ENCODE results near the gene RNF146.
"Not testable (repeated sequence)": the region's sequence is repeated elsewhere in the genome, so short reads cannot be mapped to it uniquely, and the experiment has no call there.

RNF146 gene, protein sequence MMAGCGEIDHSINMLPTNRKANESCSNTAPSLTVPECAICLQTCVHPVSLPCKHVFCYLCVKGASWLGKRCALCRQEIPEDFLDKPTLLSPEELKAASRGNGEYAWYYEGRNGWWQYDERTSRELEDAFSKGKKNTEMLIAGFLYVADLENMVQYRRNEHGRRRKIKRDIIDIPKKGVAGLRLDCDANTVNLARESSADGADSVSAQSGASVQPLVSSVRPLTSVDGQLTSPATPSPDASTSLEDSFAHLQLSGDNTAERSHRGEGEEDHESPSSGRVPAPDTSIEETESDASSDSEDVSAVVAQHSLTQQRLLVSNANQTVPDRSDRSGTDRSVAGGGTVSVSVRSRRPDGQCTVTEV

DNA sequence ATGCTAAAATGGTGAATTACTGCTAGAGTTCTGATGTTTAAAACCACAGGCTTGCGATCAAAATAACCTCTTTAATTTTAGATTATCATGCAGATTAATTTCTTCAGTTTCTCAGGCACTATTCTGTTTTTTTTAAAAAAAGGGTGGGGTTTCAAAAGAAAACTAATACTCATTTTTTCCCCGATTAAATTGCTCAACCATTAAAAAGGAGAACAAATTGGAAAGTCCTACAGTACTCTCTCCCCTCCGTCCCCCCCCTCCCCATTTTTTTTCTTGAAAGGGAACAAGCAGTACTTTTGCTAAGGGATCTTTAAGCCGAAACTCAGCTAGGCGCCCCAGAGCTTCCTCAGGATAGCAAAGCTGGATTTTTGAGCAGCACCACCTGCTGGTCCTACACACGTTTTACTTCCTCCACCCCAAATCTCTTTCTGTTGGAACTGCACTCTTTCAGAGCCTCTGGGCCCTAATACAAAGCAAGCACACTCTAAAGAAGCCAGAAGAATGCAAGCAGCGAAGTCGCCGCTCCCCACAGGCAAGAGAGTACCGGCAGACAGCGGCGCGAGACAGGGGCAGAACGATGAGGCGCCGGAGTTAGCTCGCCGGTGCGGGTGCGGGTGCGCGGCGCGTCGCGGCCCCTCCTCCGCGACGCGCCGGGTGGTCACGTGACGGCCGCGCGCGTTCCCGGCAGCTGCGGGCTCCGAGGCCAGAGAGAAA, at the start of gene RNF146:
Gene RNF146, plus strand, starts transcription at position 687 of the 714 bp plus-strand sequence. CDS start 13,475 bp downstream, outside the sequence.
- DNase-seq = peak; percentile 44

DNA sequence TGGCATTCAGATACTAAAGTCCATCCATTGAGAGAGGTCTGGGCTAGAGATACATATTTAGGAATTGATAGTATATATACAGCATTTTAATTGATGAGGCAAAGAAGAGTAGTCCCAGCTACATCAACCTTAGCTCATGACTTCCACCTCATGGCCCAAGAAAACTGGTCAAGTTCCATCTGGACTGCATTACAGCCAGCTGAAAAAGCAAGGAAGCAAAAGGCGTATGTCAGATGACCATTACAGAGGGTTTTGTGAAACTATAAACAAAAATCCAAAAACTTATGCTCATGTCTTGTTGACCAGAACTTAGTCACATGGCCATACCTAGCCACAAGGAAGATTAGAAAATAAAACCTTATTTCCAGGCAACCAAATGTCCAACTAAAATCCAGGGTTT, 46.8 kb upstream of the RNF146 start:
- no peak for DNase-seq

DNA sequence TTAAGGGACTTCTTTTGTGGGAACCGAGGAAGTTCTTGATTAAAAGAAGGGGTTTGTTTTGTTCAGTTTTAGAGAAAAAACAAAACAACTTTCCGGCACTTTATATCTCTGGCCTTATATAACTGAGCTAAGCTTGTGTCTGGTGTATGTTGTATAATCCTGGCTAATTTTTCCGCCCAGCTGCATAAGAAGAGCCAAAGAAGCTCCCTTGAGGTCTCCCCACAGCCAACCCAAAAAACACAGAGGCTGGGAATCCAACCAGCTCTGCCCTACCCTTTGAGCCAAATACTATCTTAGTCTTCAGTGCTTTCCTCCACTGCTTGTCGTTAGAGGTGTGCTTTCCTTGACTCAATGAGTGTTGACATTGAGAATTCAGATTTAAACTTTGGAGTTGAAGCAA, 45.5 kb upstream of the RNF146 start:
- no peak for DNase-seq

DNA sequence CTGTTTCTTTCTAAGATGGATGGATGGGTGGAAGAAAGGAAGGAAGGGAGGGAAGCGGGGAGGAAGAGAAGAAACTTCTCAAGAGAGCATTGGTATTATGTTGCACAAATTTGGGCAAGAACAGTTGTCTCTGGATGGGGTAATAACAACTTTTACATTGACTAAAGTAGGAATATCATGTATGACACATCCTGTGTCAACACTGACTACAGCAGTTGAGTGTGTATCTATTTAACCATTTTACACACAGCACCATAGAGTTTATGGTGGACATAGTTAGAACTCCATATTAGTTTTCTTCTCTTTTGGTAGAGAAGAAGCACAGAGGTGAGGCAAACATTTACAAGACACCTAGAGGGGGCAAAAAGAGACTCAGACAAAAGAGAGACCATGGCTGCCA, 44.2 kb upstream of the RNF146 start:
- no peak for DNase-seq

DNA sequence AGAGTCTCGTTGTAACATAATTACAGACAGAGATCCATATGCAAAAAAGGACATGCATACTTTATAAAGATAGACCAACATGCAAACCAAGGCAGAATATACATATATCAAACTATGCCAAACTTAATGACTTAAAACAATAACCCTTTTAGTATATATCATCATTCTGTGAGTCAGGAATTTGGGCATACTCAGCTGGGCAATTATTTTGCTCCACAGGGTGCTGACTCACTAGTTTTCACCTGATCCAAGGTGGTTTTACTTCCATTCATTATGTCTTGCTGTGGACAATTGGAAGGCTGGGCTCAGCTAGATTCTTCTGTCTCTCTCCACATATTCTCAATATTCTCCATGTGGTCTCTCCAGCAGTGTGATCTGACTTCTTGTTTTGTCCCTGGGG, 41.2 kb upstream of the RNF146 start:
- no peak for DNase-seq

DNA sequence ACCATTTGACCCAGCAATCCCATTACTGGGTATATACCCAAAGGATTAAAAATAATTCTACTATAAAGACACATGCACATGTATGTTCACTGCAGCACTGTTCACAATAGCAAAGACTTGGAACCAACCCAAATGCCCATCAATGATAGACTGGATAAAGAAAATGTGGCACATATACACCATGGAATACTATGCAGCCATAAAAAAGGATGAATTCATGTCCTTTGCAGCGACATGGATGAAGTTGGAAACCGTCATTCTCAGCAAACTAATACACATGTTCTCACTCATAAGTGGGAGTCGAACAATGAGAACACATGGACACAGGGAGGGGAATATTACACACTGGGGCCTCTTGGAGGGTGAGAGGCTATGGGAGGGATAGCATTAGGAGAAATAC, 32.8 kb upstream of the RNF146 start:
- DNase-seq = not testable (repeated sequence)

DNA sequence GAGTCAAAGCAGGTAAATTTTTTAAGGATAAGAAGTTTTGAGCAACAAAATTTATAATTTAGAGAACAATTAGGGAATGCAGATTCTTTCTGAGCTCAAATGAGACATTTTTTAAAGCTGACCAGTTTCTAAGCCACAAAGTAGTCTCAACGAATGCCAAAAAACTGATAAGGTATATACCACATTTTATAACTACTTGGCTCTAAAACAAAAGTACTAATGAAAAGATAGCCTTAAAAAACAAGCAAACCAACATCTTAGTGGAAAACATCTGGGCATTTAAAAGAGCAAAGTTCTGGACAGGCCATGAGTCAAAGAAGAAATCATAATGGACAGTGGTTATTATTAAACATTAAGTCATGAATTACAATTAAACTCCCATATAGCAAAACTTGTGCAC, 23.2 kb upstream of the RNF146 start:
- no peak for DNase-seq

DNA sequence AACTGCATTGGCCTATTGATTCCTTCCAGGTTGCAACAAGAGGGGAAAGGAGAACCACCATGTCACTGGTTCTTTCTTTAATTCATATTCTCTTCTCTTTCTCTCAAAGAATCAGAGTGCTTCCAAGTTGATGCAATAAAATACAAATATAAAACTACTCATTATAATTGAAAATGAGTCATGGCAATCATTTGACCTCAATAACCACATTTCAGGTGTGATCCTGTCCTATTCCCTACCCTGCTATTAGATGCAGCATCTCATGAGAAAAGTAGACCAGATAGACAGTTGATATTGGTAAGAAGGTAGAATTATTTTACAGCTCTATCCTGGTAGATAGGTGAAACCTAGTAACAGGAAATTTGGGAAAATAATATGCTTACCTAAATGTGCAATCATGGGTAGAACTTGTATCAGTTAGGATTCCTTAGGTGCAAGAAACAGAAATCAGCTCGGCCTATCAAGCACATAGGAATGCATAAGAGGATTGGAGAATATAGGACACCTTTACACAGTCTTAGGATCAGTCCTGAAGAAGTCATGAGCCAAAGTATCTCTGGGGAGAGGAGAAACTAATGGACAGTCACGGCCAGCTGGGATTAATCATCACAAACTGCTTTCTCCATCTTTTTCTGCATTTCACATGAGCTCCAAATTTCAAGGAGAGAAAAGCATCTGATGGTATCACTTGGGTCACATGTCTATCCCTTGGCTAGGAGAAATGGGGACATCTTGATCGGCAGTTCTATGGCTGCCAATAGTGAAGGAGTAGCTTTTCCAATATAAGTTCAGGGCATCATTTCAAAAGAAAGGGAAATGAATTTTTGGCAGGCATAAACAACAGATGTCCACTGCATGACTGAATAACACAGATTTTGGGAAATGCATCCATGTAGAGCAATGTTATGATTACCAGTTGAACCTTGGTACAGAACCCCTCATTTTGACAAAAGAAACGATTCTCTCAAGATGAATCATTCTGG, 19.3 kb upstream of the RNF146 start:
- DNase-seq = no peak

DNA sequence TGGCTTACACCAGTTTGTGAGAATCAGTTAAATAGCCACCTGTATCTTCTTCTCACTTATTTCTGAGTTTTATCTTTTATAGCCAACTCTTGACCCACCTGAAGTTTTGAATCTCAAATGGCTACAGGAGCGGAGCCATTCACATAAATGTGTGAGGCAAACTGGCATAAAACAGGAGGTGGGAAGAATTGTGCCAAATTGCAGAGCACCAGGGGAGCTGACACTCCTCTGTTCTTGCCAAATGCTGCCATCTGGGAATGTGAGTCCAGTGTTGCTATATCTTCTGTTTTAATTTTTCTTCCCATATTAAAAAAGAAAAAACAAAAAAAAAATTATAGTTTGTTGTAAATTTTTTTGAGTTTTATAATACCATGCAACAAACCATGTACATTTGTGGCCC, 17.0 kb upstream of the RNF146 start:
- DNase-seq = no peak

DNA sequence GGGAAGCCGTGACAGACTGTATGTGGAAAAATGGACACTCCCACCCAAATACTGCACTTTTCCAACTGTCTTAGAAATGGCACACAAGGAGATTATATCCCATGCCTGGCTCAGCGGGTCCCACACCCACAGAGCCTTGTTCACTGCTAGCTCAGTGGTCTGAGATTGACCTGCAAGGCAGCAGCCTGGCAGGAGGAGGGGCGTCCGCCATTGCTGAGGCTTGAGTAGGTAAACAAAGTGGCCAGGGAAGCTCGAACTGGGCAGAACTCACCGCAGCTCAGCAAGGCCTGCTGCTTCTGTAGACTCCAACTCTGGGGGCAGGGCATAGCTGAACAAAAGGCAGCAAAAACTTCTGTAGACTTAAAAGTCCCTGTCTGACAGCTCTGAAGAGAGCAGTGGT, 11.4 kb upstream of the RNF146 start:
- no peak for DNase-seq

DNA sequence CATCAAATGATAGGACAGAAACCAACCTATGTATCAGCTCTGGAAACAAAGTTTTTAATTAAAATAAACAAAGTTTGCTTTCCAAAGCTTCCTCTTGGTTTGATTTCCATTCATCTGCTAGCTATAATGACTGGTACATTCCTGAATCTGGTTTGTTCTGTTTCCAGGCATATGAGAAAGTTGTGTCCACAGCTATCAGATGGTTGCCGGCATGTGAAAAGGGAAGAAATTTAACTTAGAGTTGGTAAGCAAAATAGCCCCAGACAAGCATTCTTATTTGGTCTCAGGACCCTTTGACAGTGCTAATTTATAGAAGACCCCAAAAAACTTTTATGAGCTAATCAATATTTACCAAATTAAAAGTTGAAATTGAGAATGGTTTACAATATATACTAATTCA, 3.8 kb upstream of the RNF146 start:
- DNase-seq = no peak

DNA sequence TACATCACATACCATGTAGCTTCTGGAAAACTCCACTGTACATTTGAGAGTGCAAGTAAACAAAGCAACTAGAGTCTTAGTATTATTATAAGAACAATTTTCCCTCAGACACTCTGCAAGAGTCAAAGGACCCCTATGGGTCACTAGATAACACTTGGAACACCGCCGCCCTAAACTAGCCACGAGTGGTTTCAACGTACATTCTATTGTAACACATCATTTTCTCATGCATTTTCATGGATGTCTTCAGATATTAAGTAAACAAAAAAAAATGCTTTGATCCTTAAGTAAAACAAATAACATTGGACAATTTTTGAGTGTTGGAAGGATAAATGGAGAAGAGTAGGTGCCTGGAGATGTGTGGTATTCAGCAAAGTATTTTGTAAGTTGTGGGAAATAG, 3.2 kb upstream of the RNF146 start:
- DNase-seq = no peak

DNA sequence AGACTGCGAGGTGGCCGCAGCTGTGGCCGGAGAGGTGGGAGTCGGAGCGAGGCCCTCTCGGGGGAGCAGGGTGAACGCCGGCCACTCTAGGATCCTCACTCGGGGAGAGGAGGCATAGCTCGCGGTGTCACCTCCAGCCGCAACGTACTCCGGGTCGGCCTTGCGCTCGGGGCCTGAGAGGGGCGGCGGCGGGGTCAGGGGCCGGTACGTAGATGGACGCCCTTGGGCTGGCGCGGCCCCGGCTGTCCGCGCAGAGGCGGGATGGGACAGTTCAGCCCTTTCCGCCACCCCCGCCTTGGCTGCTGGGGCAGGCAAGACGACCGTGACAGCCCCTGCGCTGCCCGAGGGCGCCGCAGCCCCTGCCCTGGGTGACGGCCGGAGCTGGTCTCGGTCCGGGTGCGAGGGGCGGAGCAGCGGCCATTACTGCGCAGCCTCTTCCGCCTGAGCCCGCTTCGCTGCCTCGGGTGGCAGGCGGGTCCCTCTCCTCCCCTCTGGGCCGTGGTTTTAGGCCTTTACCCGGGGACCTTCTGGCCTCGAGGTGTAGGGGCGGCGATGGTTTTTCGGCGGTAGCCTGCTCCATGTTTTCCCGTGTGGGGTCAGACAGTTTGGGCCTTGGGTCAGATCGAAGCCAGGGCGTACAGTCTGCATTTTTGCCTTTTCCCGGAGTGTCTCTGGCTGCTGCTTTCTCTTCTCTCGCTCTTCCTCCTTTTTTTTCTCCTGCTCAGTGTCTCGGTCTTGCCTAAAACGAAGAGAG, 405 bp downstream of the RNF146 start:
- DNase-seq = no peak

DNA sequence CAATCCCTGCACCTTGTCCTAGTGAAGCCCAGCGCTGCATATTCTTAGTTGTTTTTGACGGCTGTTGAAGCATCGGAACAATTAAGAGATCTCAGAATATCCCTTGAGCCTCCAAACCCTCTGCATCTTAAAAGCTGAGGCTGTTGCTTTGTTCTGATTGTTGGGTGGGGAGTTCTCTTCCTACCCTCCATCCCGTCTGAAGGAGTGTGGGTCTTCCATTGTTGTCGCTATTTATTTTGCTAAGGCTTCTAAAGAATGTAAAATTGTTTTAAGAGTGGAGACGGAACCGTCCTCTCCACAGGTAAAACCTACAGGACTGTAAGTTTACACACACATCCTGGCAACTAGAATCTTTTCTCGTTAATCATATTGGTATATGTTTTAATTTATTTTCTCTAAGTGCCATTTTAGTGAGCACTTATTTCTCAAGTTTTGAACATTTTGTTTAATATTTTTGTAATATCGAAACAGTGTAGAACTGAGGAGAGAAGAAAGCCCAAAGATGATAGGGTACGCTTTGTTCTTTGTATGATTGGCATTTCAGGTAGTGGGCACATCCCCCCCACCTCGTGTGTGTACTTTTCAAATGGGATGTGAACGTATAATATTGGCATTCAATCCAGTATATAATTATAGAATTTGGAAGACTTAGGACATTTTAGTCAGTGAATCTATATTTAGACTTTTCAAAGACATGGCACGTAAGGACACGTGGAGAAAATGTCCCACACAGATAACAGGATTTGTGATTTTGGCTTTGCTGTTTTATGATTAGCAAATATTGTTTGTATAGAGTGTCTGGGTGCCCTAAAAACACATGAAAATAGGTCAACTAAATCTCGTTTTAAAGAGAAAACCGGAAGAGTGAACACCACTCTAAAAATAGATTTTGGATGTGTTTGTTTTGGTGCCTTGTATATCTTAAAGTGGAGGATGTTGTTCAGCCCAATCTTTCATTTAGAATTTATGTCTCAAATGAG, 1.3 kb downstream of the RNF146 start:
- peak; percentile 3 for DNase-seq

DNA sequence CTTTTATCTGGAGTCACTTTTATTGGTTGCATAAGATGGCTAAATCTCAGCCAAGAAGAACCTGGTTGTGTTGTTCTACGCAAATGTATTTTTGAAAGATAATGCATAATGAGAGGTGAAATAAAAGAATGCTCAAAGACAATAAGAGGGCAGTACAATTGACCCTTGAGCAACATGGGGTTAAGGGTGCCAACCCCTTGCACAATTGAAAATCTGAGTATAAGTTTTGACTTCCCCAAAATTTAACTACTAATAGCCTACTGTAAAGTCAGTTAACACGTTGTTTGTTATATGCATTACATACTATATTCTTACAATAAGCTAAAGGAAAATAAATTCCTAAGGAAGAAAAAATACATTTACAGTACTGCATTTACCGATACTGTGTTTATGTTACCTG, 5.9 kb downstream of the RNF146 start:
- DNase-seq = no peak

DNA sequence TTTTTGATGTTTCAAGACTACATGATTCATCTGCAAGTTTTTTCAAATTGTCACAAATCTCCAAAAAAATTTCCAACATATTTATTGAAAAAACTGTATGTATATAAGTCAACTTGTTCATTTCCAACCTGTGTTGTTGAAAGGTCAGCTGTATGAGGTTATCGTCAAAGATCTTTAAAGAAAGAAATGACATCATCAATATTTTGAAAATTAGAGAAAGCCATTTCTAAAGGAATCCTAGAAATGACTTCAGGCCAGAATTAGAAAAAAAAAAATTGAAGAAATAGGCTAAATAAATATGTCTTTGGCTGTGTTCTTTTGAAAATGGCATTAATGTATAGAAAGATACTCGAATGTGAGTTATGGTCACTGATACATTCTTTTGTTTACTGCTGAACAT, 6.8 kb downstream of the RNF146 start:
- no peak for DNase-seq

DNA sequence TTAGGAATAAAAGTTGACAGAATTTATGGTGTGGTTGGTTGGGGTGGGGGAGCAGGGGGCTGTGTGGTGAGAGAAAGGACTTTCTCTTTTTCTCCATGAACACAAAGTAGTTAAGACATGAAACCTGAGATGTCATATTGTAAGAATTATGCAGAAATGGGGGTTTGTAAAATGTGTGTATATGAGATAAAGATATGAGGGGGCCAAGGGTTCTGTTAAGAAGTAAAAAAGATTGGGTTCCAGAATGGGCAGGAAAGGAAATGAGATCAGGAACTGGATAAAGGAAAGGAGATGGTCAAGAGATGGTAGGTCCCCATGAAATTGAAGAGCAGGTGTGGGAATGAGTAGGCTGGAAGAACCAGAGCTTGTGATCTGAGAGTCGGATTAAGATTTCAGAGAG, 9.7 kb downstream of the RNF146 start:
- no peak for DNase-seq

DNA sequence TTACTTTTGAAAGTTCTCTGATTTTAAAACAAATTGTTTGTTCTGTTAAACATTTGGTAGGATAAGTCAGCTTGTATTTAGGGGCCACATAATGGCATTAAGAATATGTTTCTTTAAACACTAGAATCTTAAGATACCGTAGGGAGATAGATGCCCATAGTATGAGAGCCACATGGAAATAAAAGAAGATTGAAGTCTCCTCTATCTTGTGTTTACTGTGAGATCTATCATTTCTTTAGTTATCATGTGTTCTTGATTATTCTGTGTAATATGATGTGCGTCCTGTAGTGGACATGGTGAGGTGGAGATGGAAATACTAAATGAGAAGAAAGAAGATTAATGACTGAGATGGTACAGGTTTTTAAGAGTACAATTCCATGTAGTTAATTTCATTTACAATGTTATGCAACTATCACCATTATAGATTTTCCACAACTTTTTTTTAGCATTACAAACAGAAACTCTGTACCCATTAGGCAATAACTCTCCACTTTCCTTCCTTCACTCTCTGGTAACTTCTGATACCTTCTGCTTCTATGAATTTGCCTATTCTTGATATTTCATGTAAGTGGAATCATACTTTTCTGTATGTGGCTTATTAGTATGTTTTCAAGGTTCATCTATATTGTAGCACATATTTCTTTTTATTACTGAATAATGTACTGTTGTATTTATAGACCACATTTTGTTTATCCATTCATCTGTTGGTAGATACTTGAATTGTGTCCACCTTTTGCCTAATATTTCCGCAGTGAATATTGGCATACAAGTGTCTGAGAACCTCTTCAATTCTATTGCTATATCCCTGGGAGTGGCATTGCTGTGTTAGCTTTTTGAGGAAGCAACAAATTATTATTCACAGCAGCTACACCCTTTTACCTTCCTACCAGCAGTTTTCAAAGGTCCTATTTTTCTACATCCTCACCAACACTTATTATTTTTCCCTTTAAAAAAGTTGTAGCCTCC, 11.5 kb downstream of the RNF146 start:
- DNase-seq = no peak

DNA sequence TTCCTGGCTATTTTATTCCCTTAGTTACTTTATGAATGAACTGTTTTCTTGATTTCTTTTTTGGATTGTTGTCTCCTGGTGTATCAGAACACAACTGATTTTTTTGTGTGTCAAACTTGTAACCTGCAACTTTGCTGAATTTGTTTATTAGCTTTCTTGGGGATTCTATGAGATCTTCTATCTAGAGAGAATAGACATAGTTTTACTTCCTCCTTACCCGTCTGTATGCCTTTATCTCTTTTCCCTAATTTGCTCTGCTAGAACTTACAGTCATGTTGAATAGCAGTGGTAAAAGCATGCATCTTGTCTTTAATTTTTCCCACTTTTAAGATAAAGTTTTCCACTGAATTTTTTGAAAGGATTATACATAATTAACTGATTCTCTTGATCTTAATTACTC, 13.2 kb downstream of the RNF146 start:
- no peak for DNase-seq

DNA sequence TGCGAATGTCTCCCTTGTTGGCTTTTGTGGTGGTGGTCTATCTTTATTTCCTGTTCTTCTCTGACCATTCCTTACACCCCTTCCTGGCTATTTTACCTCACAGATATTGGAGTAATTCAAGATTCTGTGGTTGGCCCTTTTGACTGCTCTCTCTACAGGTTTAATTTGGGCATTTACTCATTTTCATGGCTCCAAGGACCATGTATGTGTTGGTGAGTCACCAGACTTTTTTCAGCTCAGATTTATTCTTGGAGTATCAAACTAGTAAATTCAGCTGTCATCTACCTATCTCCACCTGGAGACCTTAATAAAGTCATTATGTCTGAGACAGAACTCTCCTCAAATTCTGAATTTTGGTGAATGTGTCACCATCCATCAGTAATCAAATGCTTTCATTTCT, 15.5 kb downstream of the RNF146 start:
- DNase-seq = no peak

All from NCI-H2081 treated with DMSO at 0.1 percent for 48 hours (cell line).